OCI-LY3 (cell line): Measurements from ENCODE around the gene HCRTR2.
A peak's percentile ranks its signal among the peaks of the same experiment; 100 is the strongest.
"Not testable (repeated sequence)": the region's sequence is repeated elsewhere in the genome, so short reads cannot be mapped to it uniquely, and the experiment has no call there.

Experiments
- H2AFZ ChIP-seq: fragments of 200-600, 300-600 bp; shearing (Covaris generic); 2 replicates; pipeline ENCODE4 v1.6.0; 2014; ENCODE audit warnings: antibody characterized with exemption, low read depth, low read length
- H3K27ac ChIP-seq: fragments of 200-600, 300-600 bp; sonication (generic); 2 replicates; pipeline ENCODE4 v1.5.1; 2014; ENCODE audit warnings: mild to moderate bottlenecking, low read length, moderate library complexity, mixed read lengths
- H3K27me3 ChIP-seq: fragments of 200-600, 300-600 bp; sonication (generic); 2 replicates; pipeline ENCODE4 v1.6.1; 2014; ENCODE audit warnings: low read depth, low read length, mixed read lengths
- H3K36me3 ChIP-seq: fragments of 200-600, 300-600 bp; sonication (generic); replicated peaks from 2 replicates; pipeline ENCODE3; 2014; ENCODE audit warnings: low read depth, low read length, mixed read lengths
- H3K4me1 ChIP-seq: fragments of 300-600, 200-600 bp; sonication (generic); 2 replicates; pipeline ENCODE4 v1.6.1; 2014; ENCODE audit warnings: low read length, mixed read lengths
- H3K4me2 ChIP-seq: fragments of 200-600, 300-600 bp; sonication (generic); 2 replicates; pipeline ENCODE4 v1.6.1; 2014; ENCODE audit warnings: low read length, mixed read lengths
- H3K4me3 ChIP-seq: fragments of 300-600, 200-600 bp; sonication (generic); 2 replicates; pipeline ENCODE4 v1.5.1; 2014; ENCODE audit warnings: antibody characterized with exemption, mild to moderate bottlenecking, low read length, moderate library complexity
- H3K79me2 ChIP-seq: fragments of 300-600, 200-600 bp; shearing (Covaris generic); 2 replicates; pipeline ENCODE4 v1.6.1; 2014; ENCODE audit warnings: mild to moderate bottlenecking, low read length, mixed read lengths
- H3K9ac ChIP-seq: fragments of 300-600, 200-600 bp; shearing (Covaris generic); 2 replicates; pipeline ENCODE4 v1.6.0; 2014; ENCODE audit warnings: mild to moderate bottlenecking, low read length, moderate library complexity
- H3K9me3 ChIP-seq: fragments of 200-600, 300-600 bp; shearing (Covaris generic); 2 replicates; pipeline ENCODE4 v1.6.1; 2014; ENCODE audit warnings: low read length, mixed read lengths; ENCODE audit not compliant: insufficient read depth
- H4K20me1 ChIP-seq: fragments of 200-600, 300-600 bp; sonication (generic); 2 replicates; pipeline ENCODE4 v1.6.1; 2016; ENCODE audit warnings: low read length, mixed read lengths; ENCODE audit not compliant: insufficient read depth
- EZH2phosphoT487 ChIP-seq: fragments of 200-600 bp; shearing (Covaris generic); IDR thresholded peaks from 2 replicates; pipeline ENCODE4 v1.6.1; 2018; ENCODE audit warnings: antibody characterized with exemption, mixed run types, low read depth
- TF ChIP-seq, protein P1 (sequence below): fragments of 200-600, 300-600 bp; sonication (generic); IDR thresholded peaks from 2 replicates; pipeline ENCODE4 v1.5.1; 2014; ENCODE audit warnings: antibody characterized with exemption, low read length, low read depth

Gene HCRTR2

DNA sequence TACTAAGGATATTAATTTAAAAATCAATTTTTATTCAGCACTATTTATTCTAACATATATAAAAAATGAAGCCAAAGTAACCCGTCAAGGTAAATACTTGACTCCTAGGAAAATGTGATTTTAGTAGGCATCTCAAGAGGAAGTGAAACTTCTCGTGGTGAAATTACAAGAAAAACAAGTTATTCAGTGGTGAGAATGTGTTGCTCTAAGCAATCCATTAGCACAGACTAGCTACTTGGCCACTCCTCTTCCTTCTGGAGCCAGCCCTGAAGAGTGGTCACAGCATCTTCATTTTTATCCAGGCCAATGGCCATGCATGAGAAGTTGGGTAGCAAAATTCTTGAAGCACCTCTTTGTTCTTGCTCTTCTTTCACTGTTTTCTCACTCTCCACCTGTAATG, 112.5 kb downstream of the HCRTR2 start:
- Histone ChIP-seq H3K4me2 (peak overlapping the region; percentile 41), H3K79me2 (no peaks in the 10 kb centered on the region), H3K4me1 (peaks cover 10% of the 10 kb centered on the region), H4K20me1 (no peaks in the 10 kb centered on the region), H3K9ac (no peak overlapping the region), H3K4me3 (no peak overlapping the region), H3K36me3 (no peaks in the 10 kb centered on the region), H2AFZ (no peak overlapping the region), H3K27me3 (no peaks in the 10 kb centered on the region), H3K9me3 (no peaks in the 10 kb centered on the region), H3K27ac (no peak overlapping the region)
- TF ChIP-seq, protein P1, sequence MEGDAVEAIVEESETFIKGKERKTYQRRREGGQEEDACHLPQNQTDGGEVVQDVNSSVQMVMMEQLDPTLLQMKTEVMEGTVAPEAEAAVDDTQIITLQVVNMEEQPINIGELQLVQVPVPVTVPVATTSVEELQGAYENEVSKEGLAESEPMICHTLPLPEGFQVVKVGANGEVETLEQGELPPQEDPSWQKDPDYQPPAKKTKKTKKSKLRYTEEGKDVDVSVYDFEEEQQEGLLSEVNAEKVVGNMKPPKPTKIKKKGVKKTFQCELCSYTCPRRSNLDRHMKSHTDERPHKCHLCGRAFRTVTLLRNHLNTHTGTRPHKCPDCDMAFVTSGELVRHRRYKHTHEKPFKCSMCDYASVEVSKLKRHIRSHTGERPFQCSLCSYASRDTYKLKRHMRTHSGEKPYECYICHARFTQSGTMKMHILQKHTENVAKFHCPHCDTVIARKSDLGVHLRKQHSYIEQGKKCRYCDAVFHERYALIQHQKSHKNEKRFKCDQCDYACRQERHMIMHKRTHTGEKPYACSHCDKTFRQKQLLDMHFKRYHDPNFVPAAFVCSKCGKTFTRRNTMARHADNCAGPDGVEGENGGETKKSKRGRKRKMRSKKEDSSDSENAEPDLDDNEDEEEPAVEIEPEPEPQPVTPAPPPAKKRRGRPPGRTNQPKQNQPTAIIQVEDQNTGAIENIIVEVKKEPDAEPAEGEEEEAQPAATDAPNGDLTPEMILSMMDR: no peak
- no peak for TF ChIP-seq EZH2phosphoT487

GRCh38 chr6:55290736-55291135, 116.4 kb downstream of the HCRTR2 start:
- Histone ChIP-seq H3K9me3 (no peaks in the 10 kb centered on the region), H3K27ac (no peak overlapping the region), H3K36me3 (no peaks in the 10 kb centered on the region), H4K20me1 (no peaks in the 10 kb centered on the region), H2AFZ (no peak overlapping the region), H3K4me1 (peaks cover 10% of the 10 kb centered on the region), H3K27me3 (no peaks in the 10 kb centered on the region), H3K9ac (no peak overlapping the region), H3K4me2 (no peak overlapping the region), H3K79me2 (no peaks in the 10 kb centered on the region), H3K4me3 (no peak overlapping the region)
- TF ChIP-seq, protein P1: no peak

- no peak overlapping the region for H3K4me3 ChIP-seq
- no peak overlapping the region for H2AFZ ChIP-seq
- H3K4me1 ChIP-seq: no peaks in the 10 kb centered on the region
- no peak overlapping the region for H3K9ac ChIP-seq
- no peaks in the 10 kb centered on the region for H4K20me1 ChIP-seq
- H3K4me2 ChIP-seq: no peak overlapping the region
- no peaks in the 10 kb centered on the region for H3K27me3 ChIP-seq
- no peaks in the 10 kb centered on the region for H3K9me3 ChIP-seq
- no peak overlapping the region for H3K27ac ChIP-seq
- H3K79me2 ChIP-seq: no peaks in the 10 kb centered on the region
- no peak for TF ChIP-seq EZH2phosphoT487
- TF ChIP-seq, protein P1: peak; percentile 71
- no peaks in the 10 kb centered on the region for H3K36me3 ChIP-seq
Measured at GRCh38 chr6:55293116-55293515, 118.8 kb downstream of the HCRTR2 start.

- not testable (repeated sequence) for H3K36me3 ChIP-seq
Measured at GRCh38 chr6:55297214-55297613, 122.9 kb downstream of the HCRTR2 start.

More at GRCh38 chr6:55297214-55297613, 122.9 kb downstream of the HCRTR2 start:
- not testable (repeated sequence) for H3K9me3 ChIP-seq, H3K4me2 ChIP-seq, H4K20me1 ChIP-seq, H3K27ac ChIP-seq, H2AFZ ChIP-seq, H3K79me2 ChIP-seq, H3K4me3 ChIP-seq, H3K9ac ChIP-seq, H3K4me1 ChIP-seq, H3K27me3 ChIP-seq
